GM21825 (cell line): ENCODE data around the gene KLK2.

Experiments
- ATAC-seq: cut with Tn5 transposase; IDR thresholded peaks from one replicate; pipeline ENCODE4 v1.9.1; 2021; ENCODE audit warnings: mild to moderate bottlenecking, moderate library complexity; ENCODE audit not compliant: unreplicated experiment

KLK2 gene

DNA sequence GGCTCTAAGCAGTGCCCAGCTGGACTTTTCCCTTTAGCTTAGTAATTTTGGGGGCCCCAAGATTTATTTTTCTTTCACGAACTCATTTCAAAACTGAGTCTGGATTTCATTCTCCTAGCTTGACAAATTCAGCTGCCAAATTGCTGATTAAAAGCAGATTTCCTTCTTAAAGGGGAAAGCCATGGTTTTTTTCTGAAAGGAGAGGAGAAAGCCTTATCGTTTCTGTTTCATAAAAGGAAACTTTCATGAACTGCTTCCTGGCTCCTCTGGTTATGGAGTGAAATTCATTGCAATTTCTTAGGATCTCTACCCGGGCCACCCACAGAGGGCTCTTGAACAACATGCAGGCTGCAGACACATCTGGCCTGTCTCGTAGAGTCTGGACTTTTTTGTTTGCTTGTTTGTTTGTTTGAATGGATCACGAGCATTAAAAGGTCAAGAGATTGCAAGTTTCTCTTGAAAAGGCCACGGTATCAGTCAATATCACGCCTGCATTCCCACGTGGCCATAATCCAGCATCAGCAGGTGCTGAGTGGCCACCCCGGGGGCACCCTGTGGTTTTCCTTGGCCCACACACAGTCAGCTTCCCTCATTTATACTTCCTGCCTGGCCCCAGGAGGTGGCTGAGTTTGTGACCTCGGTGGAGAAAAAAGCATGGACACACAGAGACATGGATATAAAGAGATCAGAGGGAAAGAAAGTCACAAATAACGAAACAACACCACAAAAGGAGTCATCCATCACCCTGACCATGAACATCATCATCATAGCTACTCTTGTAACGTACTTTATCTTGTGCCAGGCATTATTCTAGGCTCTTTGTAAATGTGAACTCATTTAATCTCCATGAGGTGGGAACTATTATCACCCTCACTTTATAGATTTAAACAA is 48.4 kb downstream of the KLK2 start:
- no peak for ATAC-seq

DNA sequence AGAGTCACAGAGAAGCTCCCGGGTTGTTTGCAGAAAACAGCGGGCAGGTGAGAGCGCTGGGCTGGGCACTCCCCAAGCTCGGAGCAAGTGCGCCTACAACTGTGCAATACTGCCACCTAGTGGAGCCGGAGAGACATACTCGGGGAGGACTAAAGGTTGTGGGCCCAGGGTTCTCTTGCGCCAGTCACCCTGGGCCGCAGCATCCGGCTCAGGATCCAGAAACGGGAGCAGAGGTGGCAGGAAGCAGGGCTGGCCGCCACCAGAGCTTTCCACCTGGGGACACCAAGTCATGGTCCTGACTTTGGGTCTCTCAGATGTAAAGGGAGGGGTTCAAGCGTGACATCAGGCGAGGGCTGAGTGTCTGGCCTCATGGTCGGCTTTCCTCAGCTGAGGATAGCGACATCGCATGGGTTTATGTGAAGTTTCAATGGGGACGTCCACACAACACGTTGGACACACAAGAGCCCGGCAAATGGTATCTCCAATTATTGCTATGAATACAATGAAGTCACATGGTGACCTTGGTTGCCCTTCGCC is 49.1 kb downstream of the KLK2 start:
- ATAC-seq, result no peak

DNA sequence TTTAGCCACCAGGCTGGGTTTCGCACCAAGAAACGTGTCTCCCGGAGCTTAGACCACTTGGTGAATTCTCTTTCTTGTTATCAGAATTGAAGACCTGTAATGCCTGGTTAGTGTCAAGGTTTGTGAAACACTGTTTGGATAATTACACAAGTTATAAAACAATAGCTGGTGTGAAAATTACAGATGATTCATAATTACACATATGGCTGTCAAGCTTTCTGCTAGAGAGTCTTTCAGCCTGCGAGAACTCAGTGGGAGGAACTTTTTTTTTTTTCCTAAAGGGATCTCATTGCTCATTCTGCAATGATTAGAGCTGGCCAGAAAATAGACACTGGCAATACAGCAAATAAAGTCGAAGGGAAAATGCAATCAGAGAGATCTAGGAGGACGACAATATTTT is 51.3 kb downstream of the KLK2 start:
- no peak for ATAC-seq

DNA sequence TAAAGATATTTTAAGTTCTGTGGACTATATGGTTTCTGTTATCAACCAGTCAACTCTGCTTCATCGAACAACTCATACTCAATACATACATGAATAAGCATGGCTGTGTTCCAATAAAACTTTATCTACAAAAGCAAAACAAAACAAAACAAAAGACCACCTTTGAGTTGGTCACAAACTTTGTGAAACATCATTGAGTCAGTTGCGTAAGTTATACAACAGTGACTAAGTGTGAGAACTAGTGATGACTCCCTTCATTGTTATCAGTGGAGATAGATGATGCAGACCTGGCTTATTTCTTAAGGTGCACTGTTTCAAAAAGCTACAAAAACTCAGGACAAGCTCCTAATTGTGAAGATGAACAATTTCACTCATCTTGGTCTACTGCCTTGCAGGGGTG is 52.5 kb downstream of the KLK2 start:
- no peak for ATAC-seq

DNA sequence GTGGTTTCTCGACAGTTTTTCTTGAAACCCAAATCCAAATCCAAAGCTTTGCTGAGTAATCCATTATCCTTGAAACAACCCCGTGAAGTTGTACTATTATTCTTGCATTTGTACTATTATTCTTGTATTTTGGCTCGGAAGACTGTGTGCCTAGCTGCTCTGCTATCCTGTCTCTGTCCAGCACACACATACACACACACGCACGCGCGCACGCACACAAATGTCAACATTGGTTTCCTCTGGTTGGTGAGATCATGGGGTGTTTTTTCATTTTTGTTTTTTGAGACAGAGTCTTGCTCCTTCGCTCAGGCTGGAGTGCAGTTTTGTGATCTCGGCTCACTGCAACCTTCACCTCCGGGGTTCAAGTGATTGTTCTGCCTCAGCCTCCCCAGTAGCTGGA is 52.9 kb downstream of the KLK2 start:
- ATAC-seq, result no peak

DNA sequence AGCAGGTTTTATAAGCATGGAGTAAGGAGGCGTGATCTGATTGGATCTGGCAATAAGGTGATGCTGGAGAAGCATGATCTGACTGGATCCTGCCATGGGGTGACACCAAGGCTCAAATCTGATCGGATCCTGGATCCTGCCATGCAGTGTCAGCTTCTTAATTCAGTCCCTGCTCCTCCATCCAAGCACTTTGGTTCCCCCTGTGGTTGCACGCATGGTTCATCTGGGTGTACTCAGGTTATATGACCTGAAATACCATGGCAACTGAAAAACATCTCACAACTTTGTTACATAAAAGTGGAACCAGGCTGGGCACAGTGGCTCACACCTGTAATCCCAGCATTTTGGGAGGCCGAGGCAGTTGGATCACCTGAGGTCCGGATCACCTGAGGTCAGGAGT is 55.6 kb downstream of the KLK2 start:
- no peak for ATAC-seq
